NCI-H526 (cell line): ENCODE data around the gene DVL2.

Experiments used
- DNase-seq, 2 experiments: peaks; one replicate each; lab custom pipeline; 2025; lab: John Stamatoyannopoulos, UW

DVL2 gene

GRCh38 chr17:7237761-7238419 is 3.6 kb upstream of the DVL2 start:
- DNase-seq: peak in 1 of 2 experiments; percentile 61

GRCh38 chr17:7237266-7237760 is 3.0 kb upstream of the DVL2 start:
- no peak for DNase-seq

- no peak for DNase-seq
These were observed 2.5 kb upstream of the DVL2 start for GRCh38 chr17:7236808-7237207.

- no peak for DNase-seq
These were observed 1.7 kb upstream of the DVL2 start for GRCh38 chr17:7235693-7236665.

- no peak for DNase-seq
These were observed 625 bp downstream of the DVL2 start for GRCh38 chr17:7233701-7234082.

GRCh38 chr17:7232114-7232513 is 2.2 kb downstream of the DVL2 start:
- no peak for DNase-seq

- no peak for DNase-seq
These were observed 4.8 kb downstream of the DVL2 start for GRCh38 chr17:7229504-7229903.

GRCh38 chr17:7228920-7229319 is 5.4 kb downstream of the DVL2 start:
- no peak for DNase-seq

GRCh38 chr17:7226721-7227710 is 7.3 kb downstream of the DVL2 start:
- DNase-seq: no peak

- no peak for DNase-seq
These were observed 8.5 kb downstream of the DVL2 start for GRCh38 chr17:7225711-7226331.

- DNase-seq: no peak
These were observed 9.6 kb downstream of the DVL2 start for GRCh38 chr17:7224661-7225111.

GRCh38 chr17:7224110-7224509 is 10.2 kb downstream of the DVL2 start:
- DNase-seq: no peak

GRCh38 chr17:7223375-7223774 is 10.9 kb downstream of the DVL2 start:
- no peak for DNase-seq

- peak in 1 of 2 experiments; percentile 22 for DNase-seq
These were observed 11.4 kb downstream of the DVL2 start for GRCh38 chr17:7222972-7223292.

- no peak for DNase-seq
These were observed 12.0 kb downstream of the DVL2 start for GRCh38 chr17:7222093-7222971.

- DNase-seq: no peak
These were observed 12.8 kb downstream of the DVL2 start for GRCh38 chr17:7221278-7222092.

- DNase-seq: peak in 1 of 2 experiments; percentile 72
These were observed 13.6 kb downstream of the DVL2 start for GRCh38 chr17:7220593-7221277.

- DNase-seq: peak in 1 of 2 experiments; percentile 80
These were observed 14.3 kb downstream of the DVL2 start, which contains the start of the genes ACADVL and DLG4 for GRCh38 chr17:7219812-7220592. Gene ACADVL (plus strand): TSS chr17:7219938. CDS start chr17:7219985, 47 bp downstream. Gene DLG4 (minus strand): TSS chr17:7219836.
